H1 (cell line): ENCODE data around the gene COL6A2.

Experiments
- FOSL1 ChIP-seq: IDR thresholded peaks from 2 replicates; pipeline ENCODE4 v1.6.1; 2011; ENCODE audit warnings: mild to moderate bottlenecking, low read depth, low read length, moderate library complexity; ENCODE audit not compliant: insufficient read depth
- KDM1A ChIP-seq: fragments of 200-600, 300-600 bp; sonication (generic); IDR thresholded peaks from 2 replicates; pipeline ENCODE4 v1.7.1; 2016; ENCODE audit warnings: mild to moderate bottlenecking, low read length, borderline replicate concordance
- POLR2AphosphoS5 ChIP-seq: IDR thresholded peaks from 2 replicates; pipeline ENCODE4 v1.6.1; 2011; ENCODE audit warnings: low read depth, low read length
- TAF1 ChIP-seq: IDR thresholded peaks from 2 replicates; pipeline ENCODE4 v1.6.1; 2011; ENCODE audit warnings: mild to moderate bottlenecking, low read depth, low read length
- YY1 ChIP-seq: IDR thresholded peaks from 2 replicates; pipeline ENCODE4 v1.6.1; 2011; ENCODE audit warnings: low read depth, mild to moderate bottlenecking, low read length
- TF ChIP-seq, protein P1 (sequence below), 3 experiments: IDR thresholded peaks; 1 replicate in 2 of 3; 2 replicates in 1 of 3; pipeline versions ENCODE4 v1.5.1 to v1.6.1; 2011; ENCODE audit warnings: low read length in 3 of 3, mild to moderate bottlenecking in 3 of 3, inconsistent platforms in 2 of 3, low read depth in 1 of 3, moderate library complexity in 1 of 3; ENCODE audit not compliant: insufficient read depth in 1 of 3; ENCODE audit errors: control extremely low read depth in 1 of 3

DNA sequence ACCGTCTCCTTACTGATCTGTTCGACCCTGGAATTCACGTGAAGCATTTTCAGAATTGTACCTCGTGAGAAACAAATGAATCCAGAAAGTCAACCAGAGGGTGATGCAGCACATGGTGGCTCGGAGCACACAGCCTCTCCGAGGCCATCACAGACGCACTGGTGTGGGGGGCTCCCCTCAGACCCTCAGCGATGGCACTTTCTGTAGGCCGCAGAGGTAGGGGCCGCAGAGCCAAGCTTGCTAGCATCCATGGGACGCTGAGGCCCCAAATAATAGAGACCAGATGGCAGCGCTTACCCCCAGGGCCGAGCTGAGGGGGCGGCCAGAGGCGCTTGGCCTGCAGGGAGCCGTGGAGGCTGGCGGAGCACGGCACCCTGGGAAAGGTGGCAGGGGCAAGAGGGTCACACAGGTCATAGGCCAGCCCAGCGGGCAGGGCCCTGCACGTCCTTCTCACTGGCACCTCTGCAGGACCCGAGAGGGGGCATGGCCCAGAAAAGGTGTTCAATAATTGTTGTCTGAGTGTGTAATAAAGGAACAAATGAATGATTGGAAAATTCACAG, 28.1 kb upstream of the COL6A2 start:
- TF ChIP-seq YY1 (no peak), FOSL1 (no peak), TAF1 (no peak), POLR2AphosphoS5 (no peak), KDM1A (no peak)
- TF ChIP-seq, protein P1, sequence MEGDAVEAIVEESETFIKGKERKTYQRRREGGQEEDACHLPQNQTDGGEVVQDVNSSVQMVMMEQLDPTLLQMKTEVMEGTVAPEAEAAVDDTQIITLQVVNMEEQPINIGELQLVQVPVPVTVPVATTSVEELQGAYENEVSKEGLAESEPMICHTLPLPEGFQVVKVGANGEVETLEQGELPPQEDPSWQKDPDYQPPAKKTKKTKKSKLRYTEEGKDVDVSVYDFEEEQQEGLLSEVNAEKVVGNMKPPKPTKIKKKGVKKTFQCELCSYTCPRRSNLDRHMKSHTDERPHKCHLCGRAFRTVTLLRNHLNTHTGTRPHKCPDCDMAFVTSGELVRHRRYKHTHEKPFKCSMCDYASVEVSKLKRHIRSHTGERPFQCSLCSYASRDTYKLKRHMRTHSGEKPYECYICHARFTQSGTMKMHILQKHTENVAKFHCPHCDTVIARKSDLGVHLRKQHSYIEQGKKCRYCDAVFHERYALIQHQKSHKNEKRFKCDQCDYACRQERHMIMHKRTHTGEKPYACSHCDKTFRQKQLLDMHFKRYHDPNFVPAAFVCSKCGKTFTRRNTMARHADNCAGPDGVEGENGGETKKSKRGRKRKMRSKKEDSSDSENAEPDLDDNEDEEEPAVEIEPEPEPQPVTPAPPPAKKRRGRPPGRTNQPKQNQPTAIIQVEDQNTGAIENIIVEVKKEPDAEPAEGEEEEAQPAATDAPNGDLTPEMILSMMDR (IDR thresholded peaks at IDR 0.05; ENCODE audit: control extremely low read depth in 1 of 3, insufficient read depth in 1 of 3, low read depth in 1 of 3, low read length in 3 of 3), result no peak
